GM23338 (cell line): ENCODE measurements around the gene NUTM1.

Source experiments
- CREB1 ChIP-seq: fragments of 250-450 bp; sonication (Bioruptor Pico); IDR thresholded peaks from 2 replicates; pipeline ENCODE4 v1.5.0; 2020; ENCODE audit warnings: low read depth, mild to moderate bottlenecking, moderate library complexity
- EZH2 ChIP-seq: fragments of 200-600 bp; sonication (generic); IDR thresholded peaks from one replicate; pipeline ENCODE4 v1.8.0; 2017; ENCODE audit warnings: antibody characterized with exemption, mild to moderate bottlenecking, low read depth; ENCODE audit not compliant: unreplicated experiment
- EZH2phosphoT487 ChIP-seq: fragments of 200-600 bp; sonication (generic); IDR thresholded peaks from one replicate; pipeline ENCODE4 v1.8.1; 2018; ENCODE audit warnings: antibody characterized with exemption; ENCODE audit not compliant: unreplicated experiment
- POLR2AphosphoS5 ChIP-seq: IDR thresholded peaks from 2 replicates; pipeline ENCODE4 v1.6.1; 2016; ENCODE audit warnings: antibody characterized with exemption, low read depth
- REST ChIP-seq: IDR thresholded peaks from one replicate; pipeline ENCODE4 v1.6.1; 2018; ENCODE audit warnings: antibody characterized with exemption; ENCODE audit not compliant: unreplicated experiment
- TF ChIP-seq, protein P1 (sequence below), 2 experiments: fragments of 200-600 bp in 1 of 2; sonication (generic) in 1 of 2; conservative IDR thresholded peaks; 2 replicates each; pipeline versions ENCODE4 v1.5.1 to v1.6.1; 2016 to 2017; ENCODE audit warnings: antibody characterized with exemption in 2 of 2, low read depth in 2 of 2, mild to moderate bottlenecking in 2 of 2, moderate library complexity in 1 of 2

DNA sequence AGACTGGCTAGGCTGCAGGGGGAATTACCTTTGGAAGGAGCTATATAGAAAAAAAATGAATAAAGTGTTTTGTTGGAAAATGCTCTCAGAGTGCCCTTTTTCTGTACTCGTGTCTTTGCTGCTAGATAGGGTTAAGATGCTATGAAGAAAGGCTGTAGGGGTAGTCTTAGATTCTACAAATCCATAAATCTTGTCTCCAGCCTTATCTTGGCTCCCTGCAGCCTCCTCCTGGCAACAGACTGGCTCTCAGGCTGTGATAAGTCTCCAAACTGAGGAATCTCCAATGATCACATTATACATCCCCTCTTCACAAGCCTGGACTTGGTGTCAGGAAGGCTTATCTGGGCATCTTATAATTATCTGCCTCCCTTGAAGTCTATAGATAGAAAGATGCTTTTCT, 14.5 kb downstream of the NUTM1 start:
- TF ChIP-seq POLR2AphosphoS5 (no peak), EZH2 (no peak), EZH2phosphoT487 (no peak), REST (no peak), CREB1 (CRISPR knock-in tag) (no peak)
- TF ChIP-seq, protein P1, sequence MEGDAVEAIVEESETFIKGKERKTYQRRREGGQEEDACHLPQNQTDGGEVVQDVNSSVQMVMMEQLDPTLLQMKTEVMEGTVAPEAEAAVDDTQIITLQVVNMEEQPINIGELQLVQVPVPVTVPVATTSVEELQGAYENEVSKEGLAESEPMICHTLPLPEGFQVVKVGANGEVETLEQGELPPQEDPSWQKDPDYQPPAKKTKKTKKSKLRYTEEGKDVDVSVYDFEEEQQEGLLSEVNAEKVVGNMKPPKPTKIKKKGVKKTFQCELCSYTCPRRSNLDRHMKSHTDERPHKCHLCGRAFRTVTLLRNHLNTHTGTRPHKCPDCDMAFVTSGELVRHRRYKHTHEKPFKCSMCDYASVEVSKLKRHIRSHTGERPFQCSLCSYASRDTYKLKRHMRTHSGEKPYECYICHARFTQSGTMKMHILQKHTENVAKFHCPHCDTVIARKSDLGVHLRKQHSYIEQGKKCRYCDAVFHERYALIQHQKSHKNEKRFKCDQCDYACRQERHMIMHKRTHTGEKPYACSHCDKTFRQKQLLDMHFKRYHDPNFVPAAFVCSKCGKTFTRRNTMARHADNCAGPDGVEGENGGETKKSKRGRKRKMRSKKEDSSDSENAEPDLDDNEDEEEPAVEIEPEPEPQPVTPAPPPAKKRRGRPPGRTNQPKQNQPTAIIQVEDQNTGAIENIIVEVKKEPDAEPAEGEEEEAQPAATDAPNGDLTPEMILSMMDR (conservative IDR thresholded peaks at IDR 0.05; ENCODE audit: low read depth in 2 of 2): no peak
